A673 (cell line): ENCODE measurements around the gene DLGAP5. TPM values are rescaled to one million over a fixed set of nuclear protein-coding genes. Genes with fewer than 3 reads are reported as not detected.

Source experiments
- BruUV-seq: library from RNA; stranded (reverse); fragments of 400-500 nt; replicated peaks from 2 replicates; lab custom pipeline; 2021; lab: Mats Ljungman, UMichigan
- CTCF ChIA-PET: fragments of 300-600 bp; sonication (Branson Sonifier 250); formaldehyde crosslinking; loops from one replicate; lab custom pipeline; 2022; ENCODE audit warnings: antibody characterized with exemption; lab: Charles Lee
- POLR2A ChIA-PET: fragments of 300-600 bp; sonication (Branson Sonifier 250); formaldehyde crosslinking; loops from one replicate; lab custom pipeline; 2022; ENCODE audit warnings: antibody characterized with exemption; ENCODE audit not compliant: low non-redundant PET; lab: Charles Lee
- DNase-seq: peaks from one replicate; pipeline ENCODE4 v3.0.0-alpha.2; 2015; ENCODE audit warnings: low spot score
- H3K27ac ChIP-seq: fragments of 200-600 bp; sonication (generic); 2 replicates; pipeline ENCODE4 v1.5.1; 2016; ENCODE audit warnings: mixed run types, low read depth, mild to moderate bottlenecking, mixed read lengths, antibody characterized with exemption, low read length; ENCODE audit not compliant: poor library complexity, severe bottlenecking
- H3K27me3 ChIP-seq: fragments of 200-600 bp; sonication (generic); replicated peaks from 2 replicates; pipeline ENCODE4 v1.6.1; 2017; ENCODE audit warnings: mixed run types, low read depth, mild to moderate bottlenecking, mixed read lengths, antibody characterized with exemption, low read length; ENCODE audit not compliant: insufficient read depth, poor library complexity
- H3K36me3 ChIP-seq: fragments of 200-600 bp; sonication (generic); 2 replicates; pipeline ENCODE4 v1.6.1; 2016; ENCODE audit warnings: mixed run types, mild to moderate bottlenecking, mixed read lengths, antibody characterized with exemption, low read length; ENCODE audit not compliant: insufficient read depth, poor library complexity, severe bottlenecking
- H3K4me1 ChIP-seq: fragments of 200-600 bp; sonication (generic); 2 replicates; pipeline ENCODE4 v1.6.1; 2017; ENCODE audit warnings: mixed run types, mild to moderate bottlenecking, mixed read lengths, antibody characterized with exemption, low read length; ENCODE audit not compliant: insufficient read depth, poor library complexity, severe bottlenecking
- H3K4me3 ChIP-seq: fragments of 200-600 bp; sonication (generic); 2 replicates; pipeline ENCODE4 v1.5.1; 2016; ENCODE audit warnings: low read depth, mixed run types, mild to moderate bottlenecking, mixed read lengths, low read length; ENCODE audit not compliant: poor library complexity, severe bottlenecking
- H3K9me3 ChIP-seq: fragments of 200-600 bp; sonication (generic); 2 replicates; pipeline ENCODE4 v1.6.1; 2016; ENCODE audit warnings: mixed run types, low read depth, mild to moderate bottlenecking, mixed read lengths, antibody characterized with exemption, low read length; ENCODE audit not compliant: poor library complexity, severe bottlenecking
- EZH2 ChIP-seq: fragments of 200-600 bp; sonication (generic); IDR thresholded peaks from 2 replicates; pipeline ENCODE4 v1.6.1; 2017; ENCODE audit warnings: borderline replicate concordance, low read depth, mild to moderate bottlenecking, mixed read lengths, antibody characterized with exemption, low read length; ENCODE audit not compliant: poor library complexity, severe bottlenecking
- intact Hi-C: fragments of 100-400 bp; cut with micrococcal nuclease; formaldehyde crosslinking; loops from one replicate; pipeline ENCODE4 v1.10.0; 2022; ENCODE audit not compliant: unreplicated experiment
- total RNA-seq: library from RNA; stranded (reverse); gene quantifications from 2 replicates; pipeline ENCODE4 v1.2.3, GENCODE V29; 2021
- TF ChIP-seq, protein P1 (sequence below): fragments of 300-800, 200-600 bp; sonication (generic); conservative IDR thresholded peaks from 2 replicates; pipeline ENCODE4 v1.5.1; 2017; ENCODE audit warnings: low read depth, mild to moderate bottlenecking, antibody characterized with exemption, low read length, moderate library complexity, mixed read lengths

Gene DLGAP5
- total RNA-seq, 1 experiment from 2014 or later = 144 TPM

DNA sequence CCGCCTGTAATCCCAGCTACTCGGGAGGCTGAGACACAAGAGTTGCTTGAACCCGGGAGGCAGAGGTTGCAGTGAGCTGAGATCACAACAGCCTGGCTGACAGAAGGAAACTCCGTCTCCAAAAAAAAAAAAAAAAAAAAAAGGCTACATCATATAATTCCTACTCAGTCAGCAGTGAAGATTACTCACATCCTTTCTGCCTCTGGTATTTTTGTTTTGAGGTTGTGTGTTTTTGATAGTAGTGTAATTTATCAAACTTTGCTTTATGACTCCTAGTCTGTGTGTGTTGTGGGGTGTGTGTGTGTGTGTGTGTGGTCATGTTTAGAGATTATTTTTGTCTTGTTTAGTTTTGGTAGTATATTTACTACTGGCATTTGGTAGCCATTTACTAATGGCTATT, 29.8 kb upstream of the DLGAP5 start:
- ChIA-PET CTCF (no interaction called here), POLR2A (no interaction called here)
- Histone ChIP-seq H3K27ac (no peak overlapping the region), H3K36me3 (no peaks in the 10 kb centered on the region), H3K4me1 (no peaks in the 10 kb centered on the region), H3K4me3 (no peak overlapping the region), H3K27me3 (no peaks in the 10 kb centered on the region), H3K9me3 (no peaks in the 10 kb centered on the region)
- no TSS peak for BruUV-seq
- TF ChIP-seq, protein P1, sequence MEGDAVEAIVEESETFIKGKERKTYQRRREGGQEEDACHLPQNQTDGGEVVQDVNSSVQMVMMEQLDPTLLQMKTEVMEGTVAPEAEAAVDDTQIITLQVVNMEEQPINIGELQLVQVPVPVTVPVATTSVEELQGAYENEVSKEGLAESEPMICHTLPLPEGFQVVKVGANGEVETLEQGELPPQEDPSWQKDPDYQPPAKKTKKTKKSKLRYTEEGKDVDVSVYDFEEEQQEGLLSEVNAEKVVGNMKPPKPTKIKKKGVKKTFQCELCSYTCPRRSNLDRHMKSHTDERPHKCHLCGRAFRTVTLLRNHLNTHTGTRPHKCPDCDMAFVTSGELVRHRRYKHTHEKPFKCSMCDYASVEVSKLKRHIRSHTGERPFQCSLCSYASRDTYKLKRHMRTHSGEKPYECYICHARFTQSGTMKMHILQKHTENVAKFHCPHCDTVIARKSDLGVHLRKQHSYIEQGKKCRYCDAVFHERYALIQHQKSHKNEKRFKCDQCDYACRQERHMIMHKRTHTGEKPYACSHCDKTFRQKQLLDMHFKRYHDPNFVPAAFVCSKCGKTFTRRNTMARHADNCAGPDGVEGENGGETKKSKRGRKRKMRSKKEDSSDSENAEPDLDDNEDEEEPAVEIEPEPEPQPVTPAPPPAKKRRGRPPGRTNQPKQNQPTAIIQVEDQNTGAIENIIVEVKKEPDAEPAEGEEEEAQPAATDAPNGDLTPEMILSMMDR = no peak
- no peak for TF ChIP-seq EZH2
- no peak for DNase-seq
- intact Hi-C loops = no loop called here

DNA sequence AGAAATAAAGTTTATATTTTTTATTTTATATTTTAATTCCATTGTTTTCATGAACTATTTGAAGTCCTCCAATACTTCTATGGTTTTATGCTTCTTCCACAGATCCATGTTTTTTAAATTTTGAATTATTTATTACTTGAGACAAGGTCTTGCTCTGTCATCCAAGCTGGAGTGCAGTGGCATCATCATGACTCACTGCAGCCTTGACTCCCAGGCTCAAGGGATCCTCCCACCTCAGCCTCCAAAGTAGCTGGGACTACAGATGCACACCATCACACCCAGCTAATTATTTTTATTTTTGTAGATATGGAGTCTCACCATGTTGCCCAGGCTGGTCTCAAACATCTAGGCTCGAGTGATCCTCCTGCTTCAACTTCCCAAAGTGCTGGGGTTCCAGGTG, 28.8 kb upstream of the DLGAP5 start:
- intact Hi-C loops = no loop called here
- BruUV-seq = no TSS peak
- no peak overlapping the region for H3K4me3 ChIP-seq
- no peaks in the 10 kb centered on the region for H3K27me3 ChIP-seq
- H3K27ac ChIP-seq = no peak overlapping the region
- DNase-seq = no peak
- CTCF ChIA-PET = no interaction called here
- POLR2A ChIA-PET = no interaction called here
- no peak for TF ChIP-seq EZH2
- TF ChIP-seq, protein P1 = no peak
- no peaks in the 10 kb centered on the region for H3K4me1 ChIP-seq
- H3K9me3 ChIP-seq = no peaks in the 10 kb centered on the region
- no peaks in the 10 kb centered on the region for H3K36me3 ChIP-seq

DNA sequence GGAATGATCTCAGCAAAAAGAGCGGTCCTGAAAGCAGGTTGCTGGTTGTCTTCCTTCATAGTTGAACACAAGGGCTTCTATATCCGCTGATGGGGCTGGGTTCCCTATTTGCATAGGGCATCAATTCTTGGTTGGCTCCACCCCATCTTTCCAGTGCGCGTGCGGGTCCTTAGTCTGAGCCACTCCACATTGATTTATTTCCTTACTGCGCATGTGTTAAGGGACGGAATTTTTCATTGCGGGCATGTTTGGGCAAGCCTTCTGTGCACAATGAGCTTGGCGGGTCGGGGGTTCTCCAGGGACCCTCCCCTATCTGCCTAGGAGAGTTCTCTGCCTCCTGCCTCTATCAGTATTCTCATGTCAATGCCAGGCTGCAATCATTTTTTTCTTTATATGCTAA, 21.2 kb upstream of the DLGAP5 start:
- ChIA-PET POLR2A (no interaction called here), CTCF (interaction anchor here (1.0 kb wide), 2 partner anchors 11 to 142 kb away, joined by 6 to 8 read pairs; no protein-coding TSS in a partner anchor)
- intact Hi-C loops = loop anchor here (1.0 kb wide), 1 partner anchor 142 kb away; no protein-coding TSS in a partner anchor
- no peaks in the 10 kb centered on the region for H3K27me3 ChIP-seq
- peak; percentile 91 for DNase-seq
- H3K36me3 ChIP-seq = no peaks in the 10 kb centered on the region
- no peak for TF ChIP-seq EZH2
- TF ChIP-seq, protein P1 = no peak
- H3K9me3 ChIP-seq = no peaks in the 10 kb centered on the region
- BruUV-seq = no TSS peak
- peak overlapping the region; percentile 62 for H3K27ac ChIP-seq
- peak overlapping the region; percentile 16 for H3K4me3 ChIP-seq
- no peaks in the 10 kb centered on the region for H3K4me1 ChIP-seq
